Neural cell (in vitro differentiated cells): ENCODE results near the gene SH3BP5.

Experiments
- CTCF ChIP-seq: fragments of 450-650 bp; IDR thresholded peaks from 2 replicates; pipeline ENCODE4 v1.5.1; 2014; ENCODE audit warnings: antibody characterized with exemption, mild to moderate bottlenecking, moderate library complexity; ENCODE audit not compliant: poor library complexity, severe bottlenecking
- EZH2 ChIP-seq: fragments of 200-600, 300-800 bp; shearing (Covaris generic), sonication (generic); IDR thresholded peaks from 2 replicates; pipeline ENCODE4 v1.6.1; 2014; ENCODE audit warnings: antibody characterized with exemption, low read length, borderline replicate concordance, mild to moderate bottlenecking; ENCODE audit not compliant: insufficient read depth, poor library complexity, severe bottlenecking
- POLR2AphosphoS5 ChIP-seq: IDR thresholded peaks from 2 replicates; pipeline ENCODE4 v1.6.1; 2012

GRCh38 chr3:15277861-15278500 is 54.4 kb downstream of the SH3BP5 start:
- TF ChIP-seq POLR2AphosphoS5 (no peak), EZH2 (no peak), CTCF (no peak)
